ENCODE data around the gene WDR88. TPM values are rescaled to one million over a fixed set of nuclear protein-coding genes. Genes with fewer than 3 reads are reported as not detected.

WDR88 gene
- total and polyA plus RNA-seq, 9 donors: 0.79 TPM; not detected in 8

DNA sequence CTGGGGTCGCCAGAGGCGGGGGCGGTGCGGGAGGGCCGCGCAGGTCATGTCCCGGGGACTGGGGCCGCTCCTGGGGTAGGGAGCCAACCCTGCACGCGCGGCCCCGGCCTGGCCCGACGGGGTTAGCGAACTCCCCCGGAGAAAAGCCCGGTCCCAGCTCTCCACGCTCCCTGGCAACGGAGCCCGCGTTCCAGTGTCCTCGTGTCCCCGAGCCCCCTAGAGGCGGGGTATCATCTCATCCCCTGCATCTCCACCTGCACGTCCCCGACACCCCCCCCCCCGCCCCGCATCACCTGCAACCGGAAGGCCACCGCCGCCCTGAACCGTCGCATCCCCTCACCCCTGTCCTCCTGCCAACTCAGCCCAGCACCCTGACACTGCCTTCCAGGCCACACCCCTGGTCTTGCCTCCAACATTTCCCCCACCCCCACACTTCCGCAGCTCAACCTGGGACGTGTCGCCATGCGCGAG, 2.7 kb downstream of the WDR88 start:
- 7 to 21% (median 8%) methylated on average over 35 to 38 of the region's 38 CpGs for WGBS, 3 donors
- intact Hi-C loops (cut with DNase I): loop anchor here in 2 of 4 donors (10.0 kb wide), 2 partner anchors 50 to 170 kb away; partner anchors contain the start of gene CEBPA (in 1 of the 2)
- Histone ChIP-seq H3K27me3 (no peaks in the 10 kb centered on the region), H3K36me3 (no peaks in the 10 kb centered on the region), H3K27ac (no peak overlapping the region), H3K9me3 (no peaks in the 10 kb centered on the region), H3K4me3 (no peak overlapping the region), H3K4me1 (ENCODE audit: insufficient read depth) (no peaks in the 10 kb centered on the region)
- no peak for DNase-seq
- TF ChIP-seq EP300 (IDR thresholded peaks at IDR 0.05): no peak
- no peak for TF ChIP-seq POLR2A (IDR thresholded peaks at IDR 0.05)
- TF ChIP-seq, protein P1, sequence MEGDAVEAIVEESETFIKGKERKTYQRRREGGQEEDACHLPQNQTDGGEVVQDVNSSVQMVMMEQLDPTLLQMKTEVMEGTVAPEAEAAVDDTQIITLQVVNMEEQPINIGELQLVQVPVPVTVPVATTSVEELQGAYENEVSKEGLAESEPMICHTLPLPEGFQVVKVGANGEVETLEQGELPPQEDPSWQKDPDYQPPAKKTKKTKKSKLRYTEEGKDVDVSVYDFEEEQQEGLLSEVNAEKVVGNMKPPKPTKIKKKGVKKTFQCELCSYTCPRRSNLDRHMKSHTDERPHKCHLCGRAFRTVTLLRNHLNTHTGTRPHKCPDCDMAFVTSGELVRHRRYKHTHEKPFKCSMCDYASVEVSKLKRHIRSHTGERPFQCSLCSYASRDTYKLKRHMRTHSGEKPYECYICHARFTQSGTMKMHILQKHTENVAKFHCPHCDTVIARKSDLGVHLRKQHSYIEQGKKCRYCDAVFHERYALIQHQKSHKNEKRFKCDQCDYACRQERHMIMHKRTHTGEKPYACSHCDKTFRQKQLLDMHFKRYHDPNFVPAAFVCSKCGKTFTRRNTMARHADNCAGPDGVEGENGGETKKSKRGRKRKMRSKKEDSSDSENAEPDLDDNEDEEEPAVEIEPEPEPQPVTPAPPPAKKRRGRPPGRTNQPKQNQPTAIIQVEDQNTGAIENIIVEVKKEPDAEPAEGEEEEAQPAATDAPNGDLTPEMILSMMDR (IDR thresholded peaks at IDR 0.05): no peak

DNA sequence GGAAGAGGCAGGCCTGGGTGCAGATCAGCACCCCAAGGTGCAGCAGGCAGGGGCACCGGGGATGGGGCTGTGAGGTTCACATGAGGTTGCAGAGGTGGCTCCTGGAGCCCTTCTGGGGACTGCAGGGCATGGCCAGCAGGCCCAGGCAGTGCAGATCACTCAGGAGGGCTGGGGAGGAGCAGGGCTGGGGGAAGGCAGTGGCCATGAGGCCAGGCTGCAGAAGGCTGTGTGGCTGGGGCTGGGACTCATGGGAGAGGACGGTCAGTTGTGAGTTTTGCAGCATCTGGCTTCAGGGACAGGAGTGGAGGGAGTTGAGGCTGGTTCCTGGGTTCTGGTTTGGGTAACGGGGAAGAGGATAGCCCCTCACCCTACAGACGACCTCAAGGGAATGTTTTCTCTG, 7.3 kb downstream of the WDR88 start:
- TF ChIP-seq EP300 (IDR thresholded peaks at IDR 0.05): no peak
- Histone ChIP-seq H3K4me3 (no peak overlapping the region), H3K4me1 (ENCODE audit: insufficient read depth) (no peaks in the 10 kb centered on the region), H3K27ac (no peak overlapping the region), H3K27me3 (no peaks in the 10 kb centered on the region), H3K36me3 (no peaks in the 10 kb centered on the region), H3K9me3 (no peaks in the 10 kb centered on the region)
- intact Hi-C loops (cut with DNase I): loop anchor here in 2 of 4 donors (10.0 kb wide), 2 partner anchors 46 to 166 kb away; partner anchors contain the start of gene CEBPA (in 1 of the 2)
- no peak for DNase-seq
- WGBS, 3 donors: 62 to 64% (median 64%) methylated on average over 4 of the region's 4 CpGs

DNA sequence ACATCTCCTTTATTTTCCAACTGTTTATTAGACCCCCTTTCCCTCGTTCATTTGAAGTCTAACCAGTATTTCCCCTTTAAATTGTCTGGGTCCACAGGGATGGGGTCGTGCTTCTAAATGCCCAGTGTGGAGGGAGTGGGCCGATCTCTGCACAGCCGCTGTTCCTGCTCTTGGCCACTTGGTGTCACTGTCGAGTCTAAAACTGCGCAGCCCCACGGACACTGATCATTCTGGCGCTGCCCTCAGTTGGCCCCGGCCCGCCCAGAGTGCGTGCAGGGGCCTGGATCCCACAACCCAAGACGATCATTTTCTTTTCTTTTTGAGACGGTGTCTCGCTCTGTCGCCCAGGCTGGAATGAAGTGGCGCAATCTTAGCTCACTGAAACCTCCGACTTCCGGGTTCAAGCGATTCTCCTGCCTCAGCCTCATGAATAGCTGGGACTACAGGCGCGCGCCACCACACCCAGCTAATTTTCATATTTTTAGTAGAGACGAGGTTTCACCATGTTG, 12.0 kb downstream of the WDR88 start:
- TF ChIP-seq EP300 (IDR thresholded peaks at IDR 0.05): no peak
- TF ChIP-seq, protein P1 (IDR thresholded peaks at IDR 0.05): peak; percentile 78 to 84 (median 81)
- no peak for TF ChIP-seq POLR2A (IDR thresholded peaks at IDR 0.05)
- H3K4me3 ChIP-seq: no peak overlapping the region
- no peaks in the 10 kb centered on the region for H3K36me3 ChIP-seq
- no peaks in the 10 kb centered on the region for H3K27me3 ChIP-seq
- H3K27ac ChIP-seq: no peak overlapping the region
- 26 to 32% (median 29%) methylated on average over 23 of the region's 23 CpGs for WGBS, 3 donors
- H3K9me3 ChIP-seq: no peaks in the 10 kb centered on the region
- intact Hi-C loops (cut with DNase I): loop anchor here in 3 of 4 donors (5.0 to 10.0 kb wide), 5 partner anchors 43 to 621 kb away; no protein-coding TSS in a partner anchor
- DNase-seq: peak; percentile 32 to 73 (median 66)
- H3K4me1 ChIP-seq (ENCODE audit: insufficient read depth): no peaks in the 10 kb centered on the region

DNA sequence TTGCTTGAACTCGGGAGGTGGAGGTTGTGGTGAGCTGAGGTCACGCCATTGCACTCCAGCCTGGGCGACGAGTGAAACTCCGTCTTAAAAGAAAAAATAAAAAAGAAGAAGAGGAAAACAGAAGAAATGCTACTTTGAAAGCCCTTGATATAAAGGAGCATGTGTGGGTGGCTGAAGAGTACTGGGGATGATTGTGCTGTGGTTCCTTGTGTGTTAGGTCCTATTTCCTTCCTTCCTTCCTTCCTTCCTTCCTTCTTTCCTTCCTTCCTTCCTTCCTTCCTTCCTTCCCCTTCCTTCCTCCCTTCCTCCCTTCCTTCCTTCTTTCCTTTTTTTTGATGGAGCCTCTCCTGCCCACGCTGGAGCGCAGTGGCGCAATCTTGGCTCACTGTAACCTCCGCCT, 14.3 kb downstream of the WDR88 start:
- WGBS, 3 donors: 83 to 86% (median 85%) methylated on average over 9 of the region's 9 CpGs

More for the DNA sequence above, 14.3 kb downstream of the WDR88 start:
- no peaks in the 10 kb centered on the region for H3K36me3 ChIP-seq
- H3K27me3 ChIP-seq: no peaks in the 10 kb centered on the region
- intact Hi-C loops (cut with DNase I): loop anchor here in 3 of 4 donors (10.0 kb wide), 3 partner anchors 59 to 619 kb away; no protein-coding TSS in a partner anchor
- DNase-seq: no peak
- no peak overlapping the region for H3K4me3 ChIP-seq
- no peaks in the 10 kb centered on the region for H3K4me1 ChIP-seq (ENCODE audit: insufficient read depth)
- no peak overlapping the region for H3K27ac ChIP-seq
- TF ChIP-seq, protein P1 (IDR thresholded peaks at IDR 0.05): no peak
- TF ChIP-seq POLR2A (IDR thresholded peaks at IDR 0.05) (no peak), EP300 (IDR thresholded peaks at IDR 0.05) (no peak)
- no peaks in the 10 kb centered on the region for H3K9me3 ChIP-seq

All from ovary (tissue), 9 donors.